Measurements from ENCODE around the gene EIF3B.
"Not testable (repeated sequence)": the region's sequence is repeated elsewhere in the genome, so short reads cannot be mapped to it uniquely, and the experiment has no call there.

EIF3B gene

GRCh38 chr7:2321020-2321419, 33.6 kb upstream of the EIF3B start:
- Histone ChIP-seq H3K36me3 (replicated peaks) (no peaks in the 10 kb centered on the region), H3K4me1 (no peaks in the 10 kb centered on the region), H3K27me3 (ENCODE audit: low read depth) (no peaks in the 10 kb centered on the region), H3K4me3 (no peak overlapping the region), H3K9me3 (no peaks in the 10 kb centered on the region)
- DNase-seq (ENCODE audit: low spot score in 2 of 2): no peak
- in situ Hi-C loops (cut with MboI; ENCODE audit: low sequenced_read_pairs): no loop called here

- DNase-seq (ENCODE audit: low spot score in 2 of 2): no peak
- Histone ChIP-seq H3K27me3 (ENCODE audit: low read depth) (no peaks in the 10 kb centered on the region), H3K9me3 (no peaks in the 10 kb centered on the region), H3K4me3 (no peak overlapping the region), H3K4me1 (no peaks in the 10 kb centered on the region), H3K36me3 (replicated peaks) (no peaks in the 10 kb centered on the region)
- in situ Hi-C loops (cut with MboI; ENCODE audit: low sequenced_read_pairs): no loop called here
These were observed 29.5 kb upstream of the EIF3B start for GRCh38 chr7:2325162-2325561.

GRCh38 chr7:2326951-2327350, 27.7 kb upstream of the EIF3B start:
- Histone ChIP-seq H3K4me3 (no peak overlapping the region), H3K9me3 (no peaks in the 10 kb centered on the region), H3K4me1 (no peaks in the 10 kb centered on the region), H3K36me3 (replicated peaks) (no peaks in the 10 kb centered on the region), H3K27me3 (ENCODE audit: low read depth) (no peaks in the 10 kb centered on the region)
- in situ Hi-C loops (cut with MboI; ENCODE audit: low sequenced_read_pairs): no loop called here
- no peak for DNase-seq (ENCODE audit: low spot score in 2 of 2)

GRCh38 chr7:2330493-2330892, 24.1 kb upstream of the EIF3B start:
- Histone ChIP-seq H3K9me3 (no peaks in the 10 kb centered on the region), H3K4me1 (no peaks in the 10 kb centered on the region), H3K36me3 (replicated peaks) (no peaks in the 10 kb centered on the region), H3K4me3 (no peak overlapping the region), H3K27me3 (ENCODE audit: low read depth) (no peaks in the 10 kb centered on the region)
- in situ Hi-C loops (cut with MboI; ENCODE audit: low sequenced_read_pairs): no loop called here
- no peak for DNase-seq (ENCODE audit: low spot score in 2 of 2)

GRCh38 chr7:2331707-2332106, 22.9 kb upstream of the EIF3B start:
- in situ Hi-C loops (cut with MboI; ENCODE audit: low sequenced_read_pairs): no loop called here
- no peaks in the 10 kb centered on the region for H3K9me3 ChIP-seq
- no peak for DNase-seq (ENCODE audit: low spot score in 2 of 2)
- H3K27me3 ChIP-seq (ENCODE audit: low read depth): no peaks in the 10 kb centered on the region
- no peak overlapping the region for H3K4me3 ChIP-seq
- no peaks in the 10 kb centered on the region for H3K36me3 ChIP-seq (replicated peaks)
- H3K4me1 ChIP-seq: no peaks in the 10 kb centered on the region

- H3K9me3 ChIP-seq; in situ Hi-C loops (cut with MboI; ENCODE audit: low sequenced_read_pairs); DNase-seq (ENCODE audit: low spot score in 2 of 2); H3K4me1 ChIP-seq; H3K36me3 ChIP-seq (replicated peaks); H3K4me3 ChIP-seq; H3K27me3 ChIP-seq (ENCODE audit: low read depth): not testable (repeated sequence)
These were observed 21.9 kb upstream of the EIF3B start for GRCh38 chr7:2332606-2333231.

GRCh38 chr7:2336626-2337299, 17.9 kb upstream of the EIF3B start:
- Histone ChIP-seq H3K36me3 (replicated peaks) (no peaks in the 10 kb centered on the region), H3K27me3 (ENCODE audit: low read depth) (no peaks in the 10 kb centered on the region), H3K4me1 (no peaks in the 10 kb centered on the region), H3K9me3 (no peaks in the 10 kb centered on the region), H3K4me3 (no peak overlapping the region)
- in situ Hi-C loops (cut with MboI; ENCODE audit: low sequenced_read_pairs): no loop called here
- DNase-seq (ENCODE audit: low spot score in 2 of 2): no peak

GRCh38 chr7:2347351-2348063, 7.1 kb upstream of the EIF3B start:
- H3K4me3 ChIP-seq; H3K36me3 ChIP-seq (replicated peaks); H3K27me3 ChIP-seq (ENCODE audit: low read depth); H3K4me1 ChIP-seq; H3K9me3 ChIP-seq; in situ Hi-C loops (cut with MboI; ENCODE audit: low sequenced_read_pairs); DNase-seq (ENCODE audit: low spot score in 2 of 2): not testable (repeated sequence)

- Histone ChIP-seq H3K4me1 (peaks cover 8% of the 10 kb centered on the region), H3K36me3 (replicated peaks) (peaks cover 7% of the 10 kb centered on the region), H3K27me3 (ENCODE audit: low read depth) (no peaks in the 10 kb centered on the region), H3K4me3 (no peak overlapping the region), H3K9me3 (no peaks in the 10 kb centered on the region)
- in situ Hi-C loops (cut with MboI; ENCODE audit: low sequenced_read_pairs): no loop called here
- no peak for DNase-seq (ENCODE audit: low spot score in 2 of 2)
These were observed 4.6 kb upstream of the EIF3B start for GRCh38 chr7:2350055-2350454.

GRCh38 chr7:2350861-2351260, 3.8 kb upstream of the EIF3B start:
- Histone ChIP-seq H3K4me3 (no peak overlapping the region), H3K9me3 (no peaks in the 10 kb centered on the region), H3K4me1 (peaks cover 8% of the 10 kb centered on the region), H3K27me3 (ENCODE audit: low read depth) (no peaks in the 10 kb centered on the region), H3K36me3 (replicated peaks) (peaks cover 9% of the 10 kb centered on the region)
- in situ Hi-C loops (cut with MboI; ENCODE audit: low sequenced_read_pairs): no loop called here
- no peak for DNase-seq (ENCODE audit: low spot score in 2 of 2)

- no peak for DNase-seq (ENCODE audit: low spot score in 2 of 2)
- Histone ChIP-seq H3K9me3 (no peaks in the 10 kb centered on the region), H3K4me1 (peaks cover 15% of the 10 kb centered on the region), H3K36me3 (replicated peaks) (peaks cover 28% of the 10 kb centered on the region), H3K27me3 (ENCODE audit: low read depth) (no peaks in the 10 kb centered on the region), H3K4me3 (peak overlapping the region; percentile 56)
- in situ Hi-C loops (cut with MboI; ENCODE audit: low sequenced_read_pairs): no loop called here
These were observed 1.3 kb upstream of the EIF3B start for GRCh38 chr7:2353113-2353935.

- in situ Hi-C loops (cut with MboI; ENCODE audit: low sequenced_read_pairs): no loop called here
- Histone ChIP-seq H3K9me3 (no peaks in the 10 kb centered on the region), H3K27me3 (ENCODE audit: low read depth) (no peaks in the 10 kb centered on the region), H3K4me1 (peaks cover 15% of the 10 kb centered on the region), H3K4me3 (peak overlapping the region; percentile 56), H3K36me3 (replicated peaks) (peaks cover 33% of the 10 kb centered on the region)
- DNase-seq (ENCODE audit: low spot score in 2 of 2): peak; percentile 70 to 93
These were observed 766 bp upstream of the EIF3B start for GRCh38 chr7:2353936-2354185.

- in situ Hi-C loops (cut with MboI; ENCODE audit: low sequenced_read_pairs): no loop called here
These were observed 495 bp downstream of the EIF3B start for GRCh38 chr7:2354939-2355704.

More at GRCh38 chr7:2354939-2355704, 495 bp downstream of the EIF3B start:
- H3K36me3 ChIP-seq (replicated peaks): peaks cover 46% of the 10 kb centered on the region
- H3K9me3 ChIP-seq: no peaks in the 10 kb centered on the region
- peak in 1 of 2 experiments; percentile 60 for DNase-seq (ENCODE audit: low spot score in 2 of 2)
- H3K4me3 ChIP-seq: peak overlapping the region; percentile 56
- H3K27me3 ChIP-seq (ENCODE audit: low read depth): no peaks in the 10 kb centered on the region
- peaks cover 21% of the 10 kb centered on the region for H3K4me1 ChIP-seq

Data from HAP-1 (cell line).